HG03103 (cell line): Measurements from ENCODE around the gene SYNE1.

Experiments used
- ATAC-seq: cut with Tn5 transposase; IDR thresholded peaks from one replicate; pipeline ENCODE4 v1.9.1; 2021; ENCODE audit warnings: low read depth; ENCODE audit not compliant: unreplicated experiment

Gene SYNE1

GRCh38 chr6:152248980-152249379 is 388.2 kb downstream of the SYNE1 start:
- no peak for ATAC-seq

DNA sequence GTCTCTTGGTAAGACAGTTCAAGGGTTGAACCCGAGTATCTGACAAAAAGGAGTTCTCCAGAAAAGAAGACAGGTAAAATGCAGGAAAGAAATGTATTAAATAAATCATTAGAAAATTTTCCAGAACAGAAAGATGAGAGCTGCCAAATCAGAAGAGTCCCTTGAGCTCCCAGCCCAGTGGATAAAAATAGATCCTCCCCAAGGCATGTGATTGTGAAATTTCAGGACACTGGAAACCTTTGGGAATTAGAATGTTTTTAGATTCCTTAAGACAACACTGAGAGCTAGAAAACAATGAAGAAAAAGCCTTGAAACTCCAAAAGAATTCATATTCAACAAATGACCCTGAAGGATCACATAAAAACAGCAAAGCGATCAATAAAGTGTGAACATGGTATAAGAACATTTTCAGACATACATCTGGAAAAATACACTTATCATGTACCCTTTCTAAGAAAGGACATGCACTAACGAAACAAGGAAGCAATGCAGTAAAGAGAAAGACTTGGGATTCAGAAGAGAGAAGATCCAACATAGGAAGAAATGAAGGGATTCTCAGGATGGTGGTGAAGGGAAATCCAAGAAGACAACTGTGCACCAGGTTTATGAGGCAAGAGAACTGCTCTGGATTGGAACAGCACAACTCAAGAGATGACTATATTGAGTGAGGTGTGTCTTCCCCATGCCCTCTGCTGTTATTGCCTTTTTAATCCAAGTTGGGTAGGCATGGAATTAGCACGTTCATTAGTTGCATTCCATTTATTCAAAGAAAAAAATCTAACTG is 390.4 kb downstream of the SYNE1 start:
- ATAC-seq = no peak

- ATAC-seq = no peak
These were observed 392.0 kb downstream of the SYNE1 start for GRCh38 chr6:152244998-152245630.

- ATAC-seq = no peak
These were observed 396.0 kb downstream of the SYNE1 start for GRCh38 chr6:152241013-152241766.

DNA sequence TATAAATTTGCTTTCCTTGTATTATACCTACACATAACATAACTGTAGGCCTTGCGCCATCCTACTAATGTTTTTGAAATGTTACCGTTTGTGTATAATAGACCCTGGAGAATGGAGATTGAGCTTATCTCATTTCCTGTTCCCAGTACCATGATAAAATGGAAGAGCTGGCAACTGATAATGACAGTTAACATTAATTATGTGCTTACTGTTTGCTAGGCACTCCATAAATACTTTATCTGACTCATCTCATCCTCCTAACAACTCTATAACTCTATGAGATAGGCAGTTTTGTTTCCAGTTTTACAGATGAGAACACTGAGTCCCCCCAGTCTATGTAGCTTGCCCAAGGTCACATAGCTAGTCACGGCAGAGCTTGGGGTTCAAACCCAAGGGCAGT is 396.7 kb downstream of the SYNE1 start:
- ATAC-seq = no peak

- ATAC-seq = no peak
These were observed 400.6 kb downstream of the SYNE1 start for GRCh38 chr6:152236370-152237097.

DNA sequence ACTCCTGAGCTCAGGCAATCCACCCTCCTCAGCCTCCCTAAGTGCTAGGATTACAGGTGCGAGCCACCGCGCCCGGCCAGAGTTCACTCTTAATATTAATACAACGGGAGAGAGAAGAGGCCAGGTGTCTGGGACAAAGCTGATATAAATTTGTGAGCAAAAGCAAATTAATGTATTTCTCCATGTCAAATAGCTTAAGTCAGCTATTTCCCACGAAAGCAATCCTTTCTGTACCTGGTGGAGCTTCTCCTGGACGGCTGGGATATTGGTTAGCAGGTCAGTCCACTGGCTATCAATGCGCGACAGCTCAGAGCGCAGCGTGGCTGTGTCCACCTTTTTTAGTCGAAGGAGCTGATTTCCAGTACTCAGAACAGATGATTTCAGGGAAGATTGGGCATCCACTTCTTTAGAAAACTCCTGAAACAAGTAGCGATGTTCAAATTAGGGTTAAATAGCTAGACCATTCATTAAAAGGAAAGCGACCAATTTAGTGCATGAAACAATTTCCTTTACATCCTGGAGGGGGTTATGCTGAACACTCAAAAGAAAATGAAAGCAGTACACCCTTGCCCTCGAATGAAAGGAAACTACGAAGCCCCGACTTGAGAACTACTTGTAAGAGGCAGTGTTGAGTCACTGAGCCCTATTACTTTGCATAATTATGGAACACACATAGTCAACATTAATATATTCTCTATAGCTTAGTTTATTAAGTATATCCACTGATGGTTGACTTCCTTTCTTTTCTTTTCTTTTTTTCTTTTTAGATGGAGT is 403.4 kb downstream of the SYNE1 start:
- no peak for ATAC-seq

- ATAC-seq = no peak
These were observed 404.5 kb downstream of the SYNE1 start for GRCh38 chr6:152232501-152233151.

- no peak for ATAC-seq
These were observed 407.8 kb downstream of the SYNE1 start for GRCh38 chr6:152229330-152229729.

DNA sequence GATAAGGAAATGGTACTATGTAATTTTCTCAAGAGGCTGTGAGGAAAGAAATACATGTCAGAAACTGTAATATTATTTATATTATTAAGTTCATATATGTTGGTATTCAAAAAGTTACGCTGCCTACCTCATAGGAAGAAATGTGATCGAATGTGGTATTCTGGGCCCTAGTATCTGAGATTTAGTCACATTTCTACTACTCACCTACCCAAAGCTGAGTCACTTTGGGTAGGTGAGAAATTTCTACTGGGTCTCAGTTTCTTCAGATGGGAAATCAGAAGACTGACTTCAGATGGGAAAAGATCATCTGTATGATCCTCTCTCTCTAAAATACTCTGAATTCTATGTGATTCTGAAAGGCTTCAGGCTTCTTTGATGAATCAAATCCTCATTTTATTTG is 411.0 kb downstream of the SYNE1 start:
- no peak for ATAC-seq

DNA sequence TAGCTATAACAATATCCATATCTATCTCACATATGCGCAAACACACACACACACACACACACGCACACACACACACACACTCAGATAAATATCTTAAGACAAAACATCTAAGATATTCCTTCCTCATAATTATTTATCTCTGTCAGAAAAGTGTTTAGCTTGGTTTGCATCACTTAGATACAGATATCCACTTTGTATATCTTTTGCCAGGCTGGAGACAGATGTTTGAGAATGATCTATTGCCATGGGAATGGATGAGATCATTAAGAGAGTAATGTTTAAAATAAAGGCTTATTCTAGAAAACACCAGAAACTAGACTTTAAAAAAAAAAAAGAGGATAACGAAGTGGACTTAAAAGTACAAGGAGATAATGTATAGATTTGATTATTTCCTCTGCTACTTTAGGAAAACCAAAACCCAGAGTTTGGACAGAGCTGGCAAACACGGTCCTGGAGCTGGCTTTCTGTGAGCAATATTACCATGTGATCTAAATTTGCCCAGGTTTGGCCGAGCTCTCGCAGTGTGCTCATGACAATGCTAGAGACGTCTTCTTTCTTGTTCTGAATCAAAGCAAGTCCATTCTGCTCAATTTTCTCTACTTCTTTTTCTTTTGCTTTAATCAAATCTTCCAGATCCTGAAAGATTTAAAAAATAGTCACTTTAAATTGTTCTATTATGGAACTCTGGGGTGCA is 411.8 kb downstream of the SYNE1 start:
- no peak for ATAC-seq

DNA sequence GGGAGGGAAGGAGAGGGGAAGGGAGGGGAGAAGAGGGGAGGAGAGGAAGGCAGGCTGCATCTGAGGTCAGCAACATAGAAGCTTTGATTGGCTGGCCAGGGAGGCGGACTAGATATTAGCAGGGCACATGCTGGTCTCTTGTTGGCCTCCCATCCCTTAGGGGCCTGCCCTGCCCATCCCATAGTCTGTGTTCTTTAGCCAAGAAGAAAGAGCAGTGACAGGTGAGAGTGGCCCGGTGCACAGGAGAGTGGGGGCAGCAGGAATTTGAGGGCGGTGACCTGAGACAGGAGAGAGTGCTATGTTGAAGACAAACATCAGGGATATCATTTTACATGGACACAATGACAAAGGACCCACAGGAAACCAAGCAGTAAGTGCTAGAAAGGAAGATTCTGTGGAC is 413.5 kb downstream of the SYNE1 start:
- ATAC-seq = no peak

GRCh38 chr6:152221806-152222628 is 415.1 kb downstream of the SYNE1 start:
- no peak for ATAC-seq

DNA sequence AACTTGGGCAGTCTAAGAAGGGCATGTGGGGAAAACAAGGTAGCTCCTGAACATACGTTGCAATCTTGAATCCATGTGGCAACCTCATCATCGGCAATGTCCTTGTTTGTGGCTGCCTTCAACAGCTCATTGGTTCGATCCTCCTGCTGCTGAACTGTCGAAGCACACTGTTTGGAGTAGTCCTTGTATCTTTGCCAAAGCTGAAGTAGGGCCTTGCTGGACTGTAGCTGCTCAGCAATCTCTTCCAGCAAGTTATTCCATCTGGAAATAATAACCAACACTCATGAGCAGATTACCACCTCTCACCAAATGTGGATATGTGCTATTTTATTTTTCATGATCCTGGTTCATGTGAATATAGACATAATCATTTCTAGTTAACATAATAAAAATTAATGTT is 416.4 kb downstream of the SYNE1 start:
- ATAC-seq = no peak

DNA sequence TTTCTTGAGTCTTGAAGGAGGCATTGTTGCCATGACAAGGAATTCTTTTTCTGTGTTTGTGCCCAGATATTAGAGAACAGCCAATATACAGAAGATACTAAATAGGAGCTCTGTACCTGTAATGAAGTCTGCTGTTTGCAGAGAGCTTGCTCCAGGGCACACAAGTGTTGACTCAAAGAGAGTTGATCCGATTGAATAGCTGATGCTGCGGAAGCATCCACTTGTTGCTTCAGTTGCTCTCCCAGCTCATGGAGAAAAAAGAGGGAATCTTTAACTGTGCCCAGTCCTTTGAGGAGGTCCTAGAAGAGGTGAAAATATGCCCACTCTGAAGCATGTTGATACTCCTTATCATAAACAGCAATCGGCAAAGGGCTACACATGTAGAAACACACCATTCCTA is 418.3 kb downstream of the SYNE1 start:
- no peak for ATAC-seq

DNA sequence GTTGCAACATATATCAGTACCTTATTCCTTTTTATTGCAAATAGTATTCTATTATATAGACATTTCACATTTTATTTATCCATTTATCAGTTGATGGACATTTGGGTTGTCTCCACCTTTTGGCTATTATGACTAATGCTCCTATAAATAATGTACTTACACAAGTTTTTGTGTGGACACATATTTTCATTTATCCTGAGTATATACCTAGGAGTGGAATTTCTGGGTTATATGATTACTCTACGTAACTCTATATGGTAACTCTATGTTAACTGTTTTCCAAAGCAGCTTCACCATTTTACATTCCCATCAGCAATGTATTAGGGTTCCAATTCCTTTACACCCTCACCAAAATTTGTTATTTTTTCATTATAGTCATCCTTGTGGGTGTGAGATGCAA is 424.7 kb downstream of the SYNE1 start:
- no peak for ATAC-seq

- ATAC-seq = no peak
These were observed 428.0 kb downstream of the SYNE1 start for GRCh38 chr6:152209211-152209610.
